HepG2 (cell line): ENCODE measurements around the gene NCF2. TPM values are rescaled to one million over a fixed set of nuclear protein-coding genes. Genes with fewer than 3 reads are reported as not detected.

Experiments
- ARNT2 ChIP-seq: sonication (generic); formaldehyde crosslinking; IDR thresholded peaks from 2 replicates; pipeline ENCODE4 v1.8.0; 2022; ENCODE audit warnings: mild to moderate bottlenecking, low read depth, missing genetic modification reagents, moderate library complexity
- HOMEZ ChIP-seq: IDR thresholded peaks from 2 replicates; pipeline ENCODE4 v1.6.1; 2016; ENCODE audit warnings: low read depth
- IRF9 ChIP-seq: sonication (generic); formaldehyde crosslinking; IDR thresholded peaks from 2 replicates; pipeline ENCODE4 v1.8.0; 2022; ENCODE audit warnings: missing genetic modification reagents, mild to moderate bottlenecking, borderline replicate concordance
- MEF2D ChIP-seq: sonication (generic); formaldehyde crosslinking; IDR thresholded peaks from 2 replicates; pipeline ENCODE4 v1.5.1; 2020; ENCODE audit warnings: mild to moderate bottlenecking, missing genetic modification reagents
- MIER2 ChIP-seq: IDR thresholded peaks from 2 replicates; pipeline ENCODE4 v1.6.1; 2016; ENCODE audit warnings: missing biosample characterization, missing genetic modification reagents
- NAIF1 ChIP-seq: sonication (generic); formaldehyde crosslinking; IDR thresholded peaks from 2 replicates; pipeline ENCODE4 v1.5.0; 2020; ENCODE audit warnings: mild to moderate bottlenecking, missing genetic modification reagents, borderline replicate concordance
- NFYC ChIP-seq: IDR thresholded peaks from 2 replicates; pipeline ENCODE4 v1.6.1; 2016; ENCODE audit warnings: missing genetic modification reagents, missing compliant biosample characterization
- REST ChIP-seq, 2 experiments: IDR thresholded peaks; 2 replicates each; pipeline ENCODE4 v1.6.1; 2011 to 2012; ENCODE audit warnings: low read length in 2 of 2, borderline replicate concordance in 1 of 2, low read depth in 1 of 2, mild to moderate bottlenecking in 1 of 2, moderate library complexity in 1 of 2
- ZFP36L1 ChIP-seq: sonication (generic); formaldehyde crosslinking; IDR thresholded peaks from 2 replicates; pipeline ENCODE4 v1.8.0; 2022; ENCODE audit warnings: mild to moderate bottlenecking, missing genetic modification reagents, moderate library complexity
- ZFP41 ChIP-seq: sonication (generic); formaldehyde crosslinking; IDR thresholded peaks from 2 replicates; pipeline ENCODE4 v1.4.0; 2020; ENCODE audit warnings: mild to moderate bottlenecking, missing genetic modification reagents, borderline replicate concordance
- ZNF160 ChIP-seq: sonication (generic); formaldehyde crosslinking; IDR thresholded peaks from 2 replicates; pipeline ENCODE4 v1.8.0; 2022; ENCODE audit warnings: mild to moderate bottlenecking, inconsistent platforms, missing genetic modification reagents
- ZNF235 ChIP-seq: sonication (generic); formaldehyde crosslinking; IDR thresholded peaks from 2 replicates; pipeline ENCODE4 v1.8.1; 2023; ENCODE audit warnings: mild to moderate bottlenecking, missing genetic modification reagents, borderline replicate concordance
- ZNF883 ChIP-seq: sonication (generic); formaldehyde crosslinking; IDR thresholded peaks from 2 replicates; pipeline ENCODE4 v1.5.1; 2020; ENCODE audit warnings: mild to moderate bottlenecking, missing genetic modification reagents; ENCODE audit errors: not compliant biosample characterization
- polyA plus RNA-seq, 8 experiments: library from polyadenylated mRNA; depleted of rRNA in 3 of 8; stranded (reverse) in 7 of 8; unstranded in 1 of 8; fragments of >200 nt; fragmentation: Illumina TruSeq in 4 of 8; extraction: Trizol in 4 of 8; gene quantifications; 2 replicates each; pipeline versions ENCODE4 v1.2.1 to v1.2.3, GENCODE V29; 2011 to 2016; ENCODE audit warnings: low read depth in 4 of 8, missing spikeins in 1 of 8, mixed read lengths in 1 of 8; ENCODE audit not compliant: insufficient read depth in 1 of 8
- total RNA-seq, 5 experiments: library from RNA; depleted of rRNA; stranded (reverse); fragments of >200 nt; fragmentation: Illumina TruSeq; extraction: Trizol; gene quantifications; 2 replicates each; pipeline ENCODE4 v1.2.3, GENCODE V29; 2016; ENCODE audit warnings: low read depth in 1 of 5
- TF ChIP-seq, protein P1 (sequence below): sonication (generic); formaldehyde crosslinking; IDR thresholded peaks from 2 replicates; pipeline ENCODE4 v1.9.0; 2022; ENCODE audit warnings: missing genetic modification reagents, mild to moderate bottlenecking, borderline replicate concordance
- TF ChIP-seq, protein P2 (sequence below): sonication (generic); formaldehyde crosslinking; IDR thresholded peaks from 2 replicates; pipeline ENCODE4 v1.5.1; 2020; ENCODE audit warnings: mild to moderate bottlenecking, missing genetic modification reagents, moderate library complexity

The NCF2 gene
- total and polyA plus RNA-seq, 2 of the 13 experiments (the other 11 are each of a cell fraction or from before 2014, with no cell fraction given), result 0.18 to 0.46 TPM

GRCh38 chr1:183635606-183636333 is 45.5 kb upstream of the NCF2 start, which contains the start of gene ARPC5 (continued):
- TF ChIP-seq IRF9 (CRISPR knock-in tag) (no peak), MIER2 (CRISPR knock-in tag) (0 out of 2 replicates have a peak, but pooled peaks have one; percentile 14), REST (IDR thresholded peaks at IDR 0.05; ENCODE audit: borderline replicate concordance in 1 of 2, low read depth in 1 of 2, low read length in 2 of 2) (0 out of 4 replicates have a peak, but pooled peaks of 1 of the 2 experiments have one; percentile 26), HOMEZ (CRISPR knock-in tag) (peak; percentile 80), MEF2D (CRISPR knock-in tag) (no peak), ZNF235 (CRISPR knock-in tag) (peak; percentile 88; the same call in 1 of the 2 replicates), ZNF883 (CRISPR knock-in tag) (peak; percentile 52), ARNT2 (CRISPR knock-in tag) (peak; percentile 22), ZFP36L1 (CRISPR knock-in tag) (0 out of 2 replicates have a peak, but pooled peaks have one; percentile 66), NAIF1 (CRISPR knock-in tag) (no peak), NFYC (CRISPR knock-in tag) (peak; percentile 72), ZFP41 (peak; percentile 85; the same call in 1 of the 2 replicates), ZNF160 (CRISPR knock-in tag) (0 out of 2 replicates have a peak, but pooled peaks have one; percentile 41)
- TF ChIP-seq, protein P1, sequence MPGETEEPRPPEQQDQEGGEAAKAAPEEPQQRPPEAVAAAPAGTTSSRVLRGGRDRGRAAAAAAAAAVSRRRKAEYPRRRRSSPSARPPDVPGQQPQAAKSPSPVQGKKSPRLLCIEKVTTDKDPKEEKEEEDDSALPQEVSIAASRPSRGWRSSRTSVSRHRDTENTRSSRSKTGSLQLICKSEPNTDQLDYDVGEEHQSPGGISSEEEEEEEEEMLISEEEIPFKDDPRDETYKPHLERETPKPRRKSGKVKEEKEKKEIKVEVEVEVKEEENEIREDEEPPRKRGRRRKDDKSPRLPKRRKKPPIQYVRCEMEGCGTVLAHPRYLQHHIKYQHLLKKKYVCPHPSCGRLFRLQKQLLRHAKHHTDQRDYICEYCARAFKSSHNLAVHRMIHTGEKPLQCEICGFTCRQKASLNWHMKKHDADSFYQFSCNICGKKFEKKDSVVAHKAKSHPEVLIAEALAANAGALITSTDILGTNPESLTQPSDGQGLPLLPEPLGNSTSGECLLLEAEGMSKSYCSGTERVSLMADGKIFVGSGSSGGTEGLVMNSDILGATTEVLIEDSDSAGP (CRISPR knock-in tag), result peak; percentile 65; the same call in 1 of the 2 replicates
- TF ChIP-seq, protein P2, sequence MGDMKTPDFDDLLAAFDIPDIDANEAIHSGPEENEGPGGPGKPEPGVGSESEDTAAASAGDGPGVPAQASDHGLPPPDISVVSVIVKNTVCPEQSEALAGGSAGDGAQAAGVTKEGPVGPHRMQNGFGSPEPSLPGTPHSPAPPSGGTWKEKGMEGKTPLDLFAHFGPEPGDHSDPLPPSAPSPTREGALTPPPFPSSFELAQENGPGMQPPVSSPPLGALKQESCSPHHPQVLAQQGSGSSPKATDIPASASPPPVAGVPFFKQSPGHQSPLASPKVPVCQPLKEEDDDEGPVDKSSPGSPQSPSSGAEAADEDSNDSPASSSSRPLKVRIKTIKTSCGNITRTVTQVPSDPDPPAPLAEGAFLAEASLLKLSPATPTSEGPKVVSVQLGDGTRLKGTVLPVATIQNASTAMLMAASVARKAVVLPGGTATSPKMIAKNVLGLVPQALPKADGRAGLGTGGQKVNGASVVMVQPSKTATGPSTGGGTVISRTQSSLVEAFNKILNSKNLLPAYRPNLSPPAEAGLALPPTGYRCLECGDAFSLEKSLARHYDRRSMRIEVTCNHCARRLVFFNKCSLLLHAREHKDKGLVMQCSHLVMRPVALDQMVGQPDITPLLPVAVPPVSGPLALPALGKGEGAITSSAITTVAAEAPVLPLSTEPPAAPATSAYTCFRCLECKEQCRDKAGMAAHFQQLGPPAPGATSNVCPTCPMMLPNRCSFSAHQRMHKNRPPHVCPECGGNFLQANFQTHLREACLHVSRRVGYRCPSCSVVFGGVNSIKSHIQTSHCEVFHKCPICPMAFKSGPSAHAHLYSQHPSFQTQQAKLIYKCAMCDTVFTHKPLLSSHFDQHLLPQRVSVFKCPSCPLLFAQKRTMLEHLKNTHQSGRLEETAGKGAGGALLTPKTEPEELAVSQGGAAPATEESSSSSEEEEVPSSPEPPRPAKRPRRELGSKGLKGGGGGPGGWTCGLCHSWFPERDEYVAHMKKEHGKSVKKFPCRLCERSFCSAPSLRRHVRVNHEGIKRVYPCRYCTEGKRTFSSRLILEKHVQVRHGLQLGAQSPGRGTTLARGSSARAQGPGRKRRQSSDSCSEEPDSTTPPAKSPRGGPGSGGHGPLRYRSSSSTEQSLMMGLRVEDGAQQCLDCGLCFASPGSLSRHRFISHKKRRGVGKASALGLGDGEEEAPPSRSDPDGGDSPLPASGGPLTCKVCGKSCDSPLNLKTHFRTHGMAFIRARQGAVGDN (CRISPR knock-in tag), result peak; percentile 95
